ENCODE measurements around the gene SPRY2. TPM values are rescaled to one million over a fixed set of nuclear protein-coding genes. Genes with fewer than 3 reads are reported as not detected.
A peak's percentile ranks its signal among the peaks of the same experiment; 100 is the strongest.

SPRY2 gene, protein sequence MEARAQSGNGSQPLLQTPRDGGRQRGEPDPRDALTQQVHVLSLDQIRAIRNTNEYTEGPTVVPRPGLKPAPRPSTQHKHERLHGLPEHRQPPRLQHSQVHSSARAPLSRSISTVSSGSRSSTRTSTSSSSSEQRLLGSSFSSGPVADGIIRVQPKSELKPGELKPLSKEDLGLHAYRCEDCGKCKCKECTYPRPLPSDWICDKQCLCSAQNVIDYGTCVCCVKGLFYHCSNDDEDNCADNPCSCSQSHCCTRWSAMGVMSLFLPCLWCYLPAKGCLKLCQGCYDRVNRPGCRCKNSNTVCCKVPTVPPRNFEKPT
- 42.8 TPM for total RNA-seq

DNA sequence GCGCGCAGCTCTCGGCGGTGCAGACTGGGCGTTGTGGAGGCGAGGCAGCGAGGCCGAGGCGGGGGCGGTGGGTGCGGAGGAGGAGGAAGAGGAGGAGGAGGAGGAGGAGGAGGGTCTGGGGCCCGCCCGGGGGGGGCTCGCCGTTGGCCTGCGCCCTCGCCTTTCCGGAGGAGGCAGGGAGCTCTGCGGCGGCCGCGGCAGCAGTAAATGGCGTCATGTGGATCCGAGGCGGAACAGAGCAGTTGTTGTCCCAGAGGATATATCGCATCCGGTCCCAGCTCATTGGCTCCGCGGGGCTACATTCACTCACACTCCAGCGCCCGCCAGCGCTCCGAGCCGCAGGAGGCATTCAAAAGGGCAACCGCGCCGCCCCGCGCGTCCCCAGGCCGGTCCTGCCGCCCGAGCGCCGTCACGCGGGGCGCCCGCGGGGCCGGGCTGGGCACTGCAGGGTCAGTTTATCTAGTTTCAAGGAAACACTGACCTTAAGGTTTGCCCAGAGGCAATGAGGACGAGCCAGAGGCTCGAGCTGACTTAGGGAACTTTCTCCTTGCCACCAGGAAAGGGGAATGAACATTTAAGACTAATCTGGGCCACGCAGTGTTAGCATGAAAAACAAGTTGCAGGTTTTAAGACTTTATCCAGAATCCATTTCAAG is at the start of gene SPRY2:
Gene SPRY2 (minus strand): TSS at position 26 of the 655 bp plus-strand sequence. CDS start 3,421 bp downstream, outside the sequence.
- FAIRE-seq (no peak), DNase-seq (ENCODE audit: low spot score in 2 of 2) (peak; percentile 86 to 93)

DNA sequence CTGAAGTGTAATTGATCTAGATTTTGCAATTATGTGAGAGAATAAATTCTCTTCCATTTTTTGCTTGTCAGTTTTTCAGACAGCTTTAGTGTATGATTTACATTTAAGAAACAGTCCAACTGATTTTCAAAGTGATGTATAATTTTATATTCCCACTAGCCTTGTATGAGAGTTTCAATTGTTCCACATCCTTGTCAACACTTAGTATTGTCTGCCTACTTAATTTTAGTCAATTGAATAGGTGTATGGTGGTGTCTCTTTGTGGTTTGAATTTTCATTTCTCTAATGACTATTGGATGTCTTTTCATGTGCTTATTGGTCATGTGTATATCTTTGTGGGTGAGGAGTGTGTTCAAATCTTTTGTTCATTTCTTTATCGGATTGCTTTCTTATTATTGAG is 49.4 kb upstream of the SPRY2 start:
- DNase-seq (ENCODE audit: low spot score in 2 of 2) (no peak), FAIRE-seq (no peak)

DNA sequence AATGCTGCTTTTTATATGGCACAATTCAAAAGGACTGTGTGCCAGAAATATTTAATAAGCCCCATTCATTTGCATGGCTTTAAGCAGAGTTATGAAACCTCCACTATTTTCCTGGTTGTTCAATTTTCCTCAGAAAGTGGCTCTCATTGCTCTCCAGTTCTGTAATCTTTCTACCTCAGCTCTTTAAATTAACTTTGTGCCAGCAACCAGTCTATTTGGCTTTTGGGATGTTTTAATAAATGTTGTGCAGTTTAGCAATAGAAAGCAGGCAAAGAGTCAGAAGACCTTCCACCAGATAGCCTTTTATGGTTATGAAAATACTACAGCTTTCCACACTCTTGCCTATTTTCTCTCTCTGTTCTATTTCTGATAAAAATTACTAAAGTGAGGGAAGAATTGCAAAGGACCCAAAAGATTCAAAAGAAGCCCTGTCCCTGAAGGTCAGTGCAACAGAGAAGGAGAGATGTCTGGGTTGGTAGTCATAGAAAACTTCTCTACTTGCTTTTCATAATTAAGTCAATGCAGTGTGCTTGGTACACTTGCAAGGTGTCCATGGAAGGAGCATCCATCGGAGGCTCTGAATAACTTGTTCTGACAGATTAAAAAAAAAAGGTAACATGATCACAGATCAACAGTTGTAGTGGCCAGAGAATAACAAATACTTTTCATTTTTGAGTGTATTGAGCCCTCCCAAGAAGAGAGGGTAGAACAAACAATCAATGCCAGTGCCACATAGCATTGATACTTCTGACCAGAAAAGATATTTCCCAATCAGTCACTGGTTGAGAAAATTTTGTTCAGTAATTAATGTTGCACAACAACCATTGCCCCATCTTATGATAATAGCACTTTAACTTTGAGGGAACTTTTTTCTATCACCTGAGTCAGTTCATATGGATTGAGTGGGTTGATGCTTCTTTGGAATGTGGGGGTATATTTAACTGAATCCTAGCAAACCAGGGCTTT is 48.4 kb upstream of the SPRY2 start:
- FAIRE-seq (no peak), DNase-seq (ENCODE audit: low spot score in 2 of 2) (no peak)

DNA sequence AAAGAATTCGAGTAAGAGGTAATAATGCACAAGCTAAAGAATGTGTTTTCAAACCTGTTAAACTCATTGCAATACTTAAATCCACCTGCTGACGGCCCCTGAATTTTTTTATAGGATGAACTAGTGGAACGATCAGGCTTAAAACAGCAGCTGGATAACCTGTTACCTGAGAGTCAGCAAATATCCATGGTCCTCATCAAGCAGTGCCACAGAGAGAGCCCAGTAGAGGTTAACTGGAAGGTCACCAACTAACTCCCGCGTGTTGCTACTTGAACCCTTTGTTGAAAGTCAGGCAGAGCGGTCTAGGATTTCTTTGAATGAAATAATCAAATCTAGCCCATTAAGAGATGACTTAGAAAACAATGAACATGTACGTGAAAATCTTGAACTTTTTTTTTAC is 47.6 kb upstream of the SPRY2 start:
- no peak for FAIRE-seq
- DNase-seq (ENCODE audit: low spot score in 2 of 2) = no peak

DNA sequence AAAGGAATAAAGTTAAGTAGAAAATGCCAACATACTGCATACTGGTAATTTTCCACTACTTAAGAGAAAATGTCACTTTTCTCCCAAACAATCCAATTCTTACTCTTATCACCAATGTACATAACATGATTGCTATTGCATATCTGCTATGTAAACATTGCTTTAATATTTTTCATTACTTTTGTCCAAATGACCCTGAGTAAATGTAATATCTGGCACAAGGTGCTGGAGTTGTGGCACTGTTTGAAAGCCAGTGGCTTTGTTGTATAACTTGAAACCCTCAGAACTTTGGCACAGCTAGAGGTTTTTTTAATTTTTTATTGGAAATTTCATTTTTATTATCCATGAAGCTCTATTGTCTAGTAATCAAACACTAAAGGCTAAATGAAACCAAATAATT is 45.7 kb upstream of the SPRY2 start:
- FAIRE-seq (no peak), DNase-seq (ENCODE audit: low spot score in 2 of 2) (no peak)

DNA sequence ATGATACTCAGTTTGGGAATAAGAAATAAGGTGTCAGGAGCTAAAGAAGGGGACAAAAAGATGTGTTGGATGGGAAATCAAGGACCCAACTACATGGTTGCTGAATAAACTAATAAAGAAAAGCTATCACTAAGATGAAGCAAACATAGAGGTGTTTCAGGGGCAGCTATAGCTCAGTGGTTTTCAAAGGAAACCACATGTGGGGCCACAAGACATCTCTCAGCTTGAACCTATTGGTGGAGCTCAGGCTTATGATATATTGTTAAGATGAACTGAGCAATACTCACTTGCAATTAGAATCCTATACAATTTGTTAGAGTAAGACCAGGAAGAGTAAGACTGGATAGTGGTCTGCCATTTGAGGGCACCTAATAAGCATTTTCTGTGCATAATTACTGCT is 45.1 kb upstream of the SPRY2 start:
- DNase-seq (ENCODE audit: low spot score in 2 of 2) (no peak), FAIRE-seq (no peak)

DNA sequence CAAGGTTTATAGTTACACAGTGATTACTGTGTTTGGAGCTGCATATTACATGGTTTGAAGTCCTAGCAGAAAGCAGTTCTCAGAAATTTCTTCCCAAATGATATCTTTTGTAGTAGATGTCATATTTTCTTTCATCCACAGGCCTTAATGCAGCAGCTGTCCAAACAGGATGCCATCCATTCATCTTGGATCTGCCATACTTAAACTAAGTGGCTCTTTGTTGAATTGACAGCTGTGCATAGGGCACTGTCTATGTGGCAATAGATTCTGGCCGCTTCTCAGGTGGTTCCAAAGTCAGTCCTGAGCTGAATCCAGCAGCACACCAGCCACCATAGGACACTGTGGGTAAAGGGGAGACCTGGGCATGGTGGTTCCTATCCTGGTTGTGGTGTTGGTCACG is 41.6 kb upstream of the SPRY2 start:
- FAIRE-seq (no peak), DNase-seq (ENCODE audit: low spot score in 2 of 2) (no peak)

DNA sequence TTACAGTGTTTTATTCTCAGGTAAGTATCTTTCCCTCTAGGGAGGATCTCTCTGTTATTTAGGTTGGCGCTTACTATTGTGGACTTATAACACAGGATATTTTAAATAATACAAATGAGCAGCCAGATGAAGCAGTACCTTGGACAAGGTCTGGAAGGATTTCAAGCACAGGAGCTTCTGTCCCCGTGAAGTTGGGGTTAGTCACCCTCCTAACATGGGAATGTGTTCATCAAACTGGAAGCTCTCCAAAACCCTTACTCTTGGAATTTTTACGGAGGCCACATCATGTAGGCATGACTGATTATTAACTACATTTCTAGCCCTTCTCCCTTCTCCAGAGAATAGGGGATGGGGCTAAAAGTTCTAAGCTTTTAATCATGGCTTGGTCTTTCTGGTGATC is 38.3 kb upstream of the SPRY2 start:
- no peak for FAIRE-seq
- no peak for DNase-seq (ENCODE audit: low spot score in 2 of 2)

DNA sequence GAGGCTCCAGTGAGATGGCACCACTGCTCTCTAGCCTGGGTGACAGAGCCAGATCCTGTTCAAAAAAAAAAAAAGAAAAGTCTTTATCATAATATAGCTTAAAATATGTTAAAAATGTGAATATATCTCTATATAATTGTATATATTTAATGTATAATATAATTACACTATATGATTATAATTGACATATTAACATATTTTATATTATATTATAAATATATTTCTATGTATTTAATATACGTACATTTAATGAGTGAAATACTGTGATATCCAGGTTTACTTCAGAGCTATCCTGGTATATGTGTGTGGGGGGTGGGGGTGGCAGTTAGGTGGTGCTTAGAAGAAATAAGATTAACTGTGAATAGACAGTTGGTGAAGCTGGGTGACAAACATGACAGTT is 35.6 kb upstream of the SPRY2 start:
- DNase-seq (ENCODE audit: low spot score in 2 of 2) = no peak
- FAIRE-seq = peak; percentile 43

DNA sequence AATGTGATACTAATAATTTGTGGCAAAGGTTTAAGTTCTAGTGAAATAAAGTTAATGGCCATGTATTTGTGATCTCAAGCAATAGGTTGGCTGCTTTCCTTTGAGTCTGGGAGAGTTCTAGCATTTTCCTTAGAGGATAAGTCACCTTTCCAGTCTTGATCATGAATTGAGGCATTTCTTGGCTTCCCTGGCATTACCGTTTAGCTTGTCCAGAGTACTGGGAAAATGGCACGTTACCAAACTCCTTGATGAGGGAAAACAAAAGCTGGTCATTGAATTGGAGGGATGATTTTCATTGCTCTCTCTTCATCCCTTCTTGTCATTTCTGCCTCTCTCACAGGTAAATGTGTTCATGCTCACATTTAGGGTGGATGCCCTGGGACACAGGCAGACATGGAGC is 34.0 kb upstream of the SPRY2 start:
- FAIRE-seq = no peak
- DNase-seq (ENCODE audit: low spot score in 2 of 2) = no peak

DNA sequence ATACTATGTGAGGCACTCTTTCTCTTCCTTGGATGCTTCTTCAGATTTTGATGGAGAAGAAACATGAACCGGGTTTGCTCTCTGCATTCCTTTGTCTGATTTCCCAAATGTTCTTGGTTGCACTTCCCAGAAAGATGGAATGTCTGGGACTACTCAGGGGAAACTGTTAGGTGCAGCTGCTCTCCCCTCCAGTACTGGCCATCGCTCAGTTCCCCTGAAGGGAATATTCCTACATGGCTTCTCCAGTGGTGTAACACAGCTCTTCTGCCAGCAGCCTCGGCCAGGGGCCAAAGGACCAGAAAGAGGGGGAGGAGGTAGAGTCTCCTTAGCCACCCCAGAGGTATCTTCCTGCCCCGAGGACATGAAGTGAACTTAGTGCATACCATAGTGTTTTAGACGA is 33.5 kb upstream of the SPRY2 start:
- no peak for DNase-seq (ENCODE audit: low spot score in 2 of 2)

DNA sequence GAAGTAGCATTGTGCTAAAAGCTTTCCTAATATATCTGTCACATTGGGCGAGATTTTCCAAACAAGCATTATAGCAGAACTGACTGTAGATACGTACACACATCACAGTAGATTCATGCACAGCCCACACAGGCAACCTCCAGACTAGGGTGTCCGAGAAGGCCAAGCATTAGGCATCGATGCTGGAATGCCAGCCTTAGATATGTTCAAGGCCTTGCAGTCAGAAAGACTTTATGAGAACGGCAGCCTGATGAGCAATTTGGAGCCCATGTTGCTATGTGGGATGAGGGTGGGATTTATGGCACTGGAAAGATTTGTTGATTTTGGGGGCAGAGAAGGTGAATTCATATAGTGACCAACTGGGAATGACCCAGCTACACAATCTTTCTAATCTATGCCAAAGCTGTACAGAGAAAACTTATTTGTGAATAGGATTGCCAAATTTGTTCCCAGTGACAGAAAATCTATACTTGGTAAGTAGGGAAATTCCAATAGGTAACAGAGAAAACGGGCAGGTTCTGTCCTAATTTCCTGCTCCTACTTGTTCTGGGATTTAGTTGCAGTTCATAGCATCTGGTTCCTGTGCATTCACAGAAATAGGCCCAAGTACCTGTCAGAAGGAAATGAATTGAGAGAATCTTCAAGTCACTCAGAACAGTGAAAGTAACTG is 31.0 kb upstream of the SPRY2 start:
- FAIRE-seq (no peak), DNase-seq (ENCODE audit: low spot score in 2 of 2) (no peak)

More for the DNA sequence above, 33.5 kb upstream of the SPRY2 start:
- FAIRE-seq = no peak

DNA sequence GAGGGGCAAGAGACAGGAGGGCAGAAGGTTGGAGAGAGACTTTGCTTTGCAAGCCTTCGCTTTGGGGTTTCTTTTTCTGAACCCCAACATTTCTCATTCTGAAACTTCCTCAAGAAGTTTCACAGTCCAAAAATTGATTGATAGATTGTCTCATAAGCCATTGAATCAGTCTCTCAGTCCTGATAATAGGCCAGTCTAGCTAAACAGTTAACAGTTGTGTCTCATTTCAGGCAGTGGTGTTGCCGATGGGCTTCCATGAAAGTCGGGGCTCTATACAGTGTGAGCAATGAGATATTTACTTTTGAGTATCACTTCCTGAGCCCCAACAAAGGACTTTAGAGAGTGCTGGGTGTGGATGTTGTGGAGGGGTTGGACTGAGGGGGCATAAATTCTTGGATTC is 26.5 kb upstream of the SPRY2 start:
- FAIRE-seq (no peak), DNase-seq (ENCODE audit: low spot score in 2 of 2) (no peak)

DNA sequence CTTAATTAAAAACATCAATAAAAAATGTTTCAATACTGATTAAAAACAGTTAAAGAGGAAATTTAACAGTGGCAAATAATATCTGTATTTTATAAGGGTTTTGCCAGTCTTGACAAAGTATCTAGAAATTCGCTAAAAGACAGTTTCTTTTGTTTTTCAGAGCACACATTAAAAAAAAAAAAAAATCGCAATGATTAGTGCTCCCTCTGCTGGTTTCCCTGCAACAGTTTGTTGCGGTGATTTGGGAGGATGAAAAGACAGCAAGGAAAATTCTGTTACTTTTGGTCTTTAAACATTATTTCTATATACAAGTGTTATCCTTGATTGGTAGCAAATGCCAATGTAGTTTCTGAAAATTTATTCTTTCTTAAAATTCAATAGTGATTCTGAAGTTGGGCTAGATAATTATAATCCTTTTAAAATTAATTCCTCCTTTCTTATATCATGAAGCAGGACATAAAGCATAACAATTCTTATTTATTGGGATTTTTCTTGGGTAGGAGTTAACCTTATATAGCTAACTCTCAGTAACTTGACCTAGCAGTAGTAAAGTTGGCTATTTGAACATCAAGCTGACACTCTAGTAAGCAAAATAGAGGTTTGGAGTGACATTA is 23.1 kb upstream of the SPRY2 start:
- FAIRE-seq (peak; percentile 97), DNase-seq (ENCODE audit: low spot score in 2 of 2) (peak in 1 of 2 donors; percentile 33)

DNA sequence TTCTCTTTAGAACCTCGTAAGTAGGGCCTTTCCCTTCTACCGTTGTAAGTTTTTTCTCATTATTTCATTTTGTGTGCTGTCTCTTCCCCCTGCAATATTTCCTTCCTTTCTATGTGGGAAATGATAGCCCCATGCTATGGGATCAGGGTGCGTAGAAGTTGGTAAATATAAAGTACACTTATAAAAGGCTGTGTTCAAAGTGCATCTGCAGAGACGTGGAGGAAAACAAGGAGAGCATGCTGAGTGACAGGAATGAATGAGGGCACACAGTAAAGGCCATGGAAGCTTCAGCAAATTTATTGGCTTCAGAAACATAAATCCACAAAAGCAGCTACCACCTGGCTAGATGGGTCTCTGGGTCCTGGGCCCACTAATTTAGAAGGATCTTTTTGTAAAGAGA is 21.6 kb upstream of the SPRY2 start:
- FAIRE-seq (no peak), DNase-seq (ENCODE audit: low spot score in 2 of 2) (no peak)

DNA sequence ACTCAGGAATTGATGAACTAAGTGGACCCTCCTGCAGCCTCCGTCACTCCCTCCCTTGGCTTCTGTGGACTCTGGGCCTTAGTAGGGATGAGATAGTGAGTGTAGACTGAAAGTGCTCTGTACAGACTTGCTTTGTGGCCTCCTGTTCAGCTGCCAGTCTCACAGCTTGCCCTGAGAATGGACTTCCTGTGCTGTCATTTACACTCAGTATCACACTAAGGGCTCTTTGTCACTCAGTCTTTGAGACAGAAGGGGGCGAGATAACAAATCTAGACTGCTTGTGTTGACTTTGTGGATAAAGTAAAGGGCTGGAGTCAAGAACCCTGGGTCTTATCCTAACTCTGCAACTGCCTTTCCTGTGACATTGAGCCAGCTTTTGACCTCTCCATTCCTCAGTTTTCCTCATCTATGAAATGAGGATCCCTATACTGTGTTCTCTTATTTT is 21.0 kb upstream of the SPRY2 start:
- FAIRE-seq (no peak), DNase-seq (ENCODE audit: low spot score in 2 of 2) (no peak)

DNA sequence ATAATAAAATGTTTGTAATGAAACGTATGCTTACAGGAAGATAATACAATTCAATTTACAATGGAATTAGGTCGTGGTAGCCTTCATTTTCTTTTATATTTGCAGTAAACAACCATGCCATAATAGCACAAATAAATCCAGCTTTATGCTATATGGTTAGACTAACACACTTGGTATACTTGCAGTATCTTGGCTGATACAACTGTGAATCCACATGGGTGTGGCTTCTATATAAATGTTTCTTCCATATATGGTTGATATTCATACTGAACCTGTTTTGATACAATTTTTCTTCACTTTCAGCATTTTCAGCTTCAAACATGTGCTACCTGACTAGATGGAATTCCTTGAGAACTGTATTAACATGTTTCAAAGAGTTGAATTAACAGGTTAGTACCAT is 20.4 kb upstream of the SPRY2 start:
- FAIRE-seq (no peak), DNase-seq (ENCODE audit: low spot score in 2 of 2) (no peak)

DNA sequence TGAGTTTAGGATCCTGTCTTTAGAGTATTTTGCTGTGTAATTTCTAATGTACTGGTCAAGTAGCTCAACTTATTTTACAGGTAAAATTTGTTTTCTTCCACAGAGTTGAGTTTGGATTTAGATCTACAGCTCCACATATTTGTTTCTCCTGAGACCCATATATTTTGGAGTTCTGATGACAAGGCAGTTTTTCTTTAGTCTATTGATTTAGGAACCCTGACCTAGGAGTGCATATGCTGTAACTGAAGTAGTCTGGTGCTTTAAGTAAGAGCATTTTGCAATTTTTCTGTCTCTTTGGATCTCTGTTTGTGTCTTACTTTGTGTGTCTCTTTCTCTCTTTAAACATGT is 19.5 kb upstream of the SPRY2 start:
- no peak for DNase-seq (ENCODE audit: low spot score in 2 of 2)
- no peak for FAIRE-seq

DNA sequence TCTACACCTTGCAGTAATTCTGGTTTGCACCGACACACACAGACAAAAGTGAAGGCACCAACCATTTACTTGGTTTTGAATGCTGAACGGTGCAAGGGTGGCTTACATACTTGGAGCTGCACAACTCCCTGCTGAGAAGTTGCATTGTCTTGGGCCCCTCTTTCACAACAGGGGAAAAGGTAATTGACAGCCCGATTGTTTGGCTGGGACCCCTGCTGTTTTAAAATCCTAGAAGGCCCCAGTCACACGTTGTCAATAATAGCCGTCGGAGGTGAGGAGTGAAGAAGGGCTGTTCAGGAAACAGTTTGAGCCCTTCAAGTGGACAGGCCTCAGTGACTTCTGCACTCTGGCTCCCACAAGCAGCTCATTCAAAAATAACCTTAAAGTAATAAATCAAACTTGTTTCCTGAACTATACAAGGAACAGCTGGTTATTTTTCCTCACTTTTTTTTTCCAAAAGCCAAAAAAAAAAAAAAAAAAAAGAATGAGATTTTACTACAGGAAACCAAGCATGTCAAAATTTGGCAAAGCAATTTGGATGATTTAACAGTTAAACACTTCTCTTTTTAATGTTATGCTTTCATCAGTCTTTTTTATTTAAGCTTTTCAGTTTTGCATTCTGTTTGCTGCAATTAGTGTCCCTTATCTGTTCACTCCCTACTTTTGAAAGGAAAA is 19.0 kb upstream of the SPRY2 start:
- FAIRE-seq (no peak), DNase-seq (ENCODE audit: low spot score in 2 of 2) (no peak)

DNA sequence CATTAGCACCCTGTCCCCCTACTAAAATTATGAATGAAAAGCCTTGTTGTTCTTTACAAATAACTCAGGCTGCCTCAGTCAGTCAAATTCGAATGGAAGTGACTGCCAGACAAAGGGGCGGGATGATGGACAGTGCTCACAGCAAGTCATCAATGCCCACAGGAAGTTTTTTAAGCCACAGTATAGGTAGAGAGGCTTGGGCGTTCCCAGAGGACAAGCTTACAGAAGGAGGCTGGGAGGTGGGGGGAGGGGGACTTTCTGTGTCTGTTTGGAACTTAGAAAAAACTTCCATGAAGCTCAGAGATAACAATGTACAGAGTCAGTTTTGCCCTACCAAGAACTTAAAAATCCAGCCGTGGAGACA is 18.5 kb upstream of the SPRY2 start:
- FAIRE-seq (no peak), DNase-seq (ENCODE audit: low spot score in 2 of 2) (no peak)

Measured in frontal cortex (tissue), 4 donors.